ENCODE measurements around the gene SMIM32. TPM values are rescaled to one million over a fixed set of nuclear protein-coding genes. Genes with fewer than 3 reads are reported as not detected.

Gene SMIM32
- total RNA-seq, 2 experiments from 2014 or later: not detected

GRCh38 chr5:136185974-136186665 lies 6.8 kb downstream of the SMIM32 start:
- CTCF ChIA-PET: no interaction called here
- DNase-seq (no peak), ATAC-seq (ENCODE audit: poor library complexity) (no peak)
- Mint-ChIP-seq H3K27ac (no peak overlapping the region), H3K27me3 (peaks cover 14% of the 10 kb centered on the region), H3K4me1 (ENCODE audit: low read depth) (no peaks in the 10 kb centered on the region), H3K36me3 (ENCODE audit: low read depth) (no peaks in the 10 kb centered on the region), H3K4me3 (no peak overlapping the region), H3K9me3 (no peaks in the 10 kb centered on the region)
- H3K27ac ChIP-seq (ENCODE audit: low read depth in 1 of 2, low read length in 2 of 2): no peak overlapping the region
- no peak overlapping the region for H3K4me3 ChIP-seq (ENCODE audit: low read length)
- POLR2A ChIA-PET: no interaction called here
- no peaks in the 10 kb centered on the region for H3K9me3 ChIP-seq (ENCODE audit: control insufficient read depth in 1 of 2, insufficient read depth in 1 of 2, low read length in 2 of 2)
- no peaks in the 10 kb centered on the region for H3K36me3 ChIP-seq (ENCODE audit: insufficient read depth, low read length)
- intact Hi-C loops (cut with DNase I, micrococcal nuclease): no loop called here
- no peaks in the 10 kb centered on the region for H3K4me1 ChIP-seq (ENCODE audit: insufficient read depth, low read length)
- TF ChIP-seq, protein P1, sequence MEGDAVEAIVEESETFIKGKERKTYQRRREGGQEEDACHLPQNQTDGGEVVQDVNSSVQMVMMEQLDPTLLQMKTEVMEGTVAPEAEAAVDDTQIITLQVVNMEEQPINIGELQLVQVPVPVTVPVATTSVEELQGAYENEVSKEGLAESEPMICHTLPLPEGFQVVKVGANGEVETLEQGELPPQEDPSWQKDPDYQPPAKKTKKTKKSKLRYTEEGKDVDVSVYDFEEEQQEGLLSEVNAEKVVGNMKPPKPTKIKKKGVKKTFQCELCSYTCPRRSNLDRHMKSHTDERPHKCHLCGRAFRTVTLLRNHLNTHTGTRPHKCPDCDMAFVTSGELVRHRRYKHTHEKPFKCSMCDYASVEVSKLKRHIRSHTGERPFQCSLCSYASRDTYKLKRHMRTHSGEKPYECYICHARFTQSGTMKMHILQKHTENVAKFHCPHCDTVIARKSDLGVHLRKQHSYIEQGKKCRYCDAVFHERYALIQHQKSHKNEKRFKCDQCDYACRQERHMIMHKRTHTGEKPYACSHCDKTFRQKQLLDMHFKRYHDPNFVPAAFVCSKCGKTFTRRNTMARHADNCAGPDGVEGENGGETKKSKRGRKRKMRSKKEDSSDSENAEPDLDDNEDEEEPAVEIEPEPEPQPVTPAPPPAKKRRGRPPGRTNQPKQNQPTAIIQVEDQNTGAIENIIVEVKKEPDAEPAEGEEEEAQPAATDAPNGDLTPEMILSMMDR (IDR thresholded peaks at IDR 0.05): no peak
- peaks cover 0 to 12% of the 10 kb centered on the region in 2 experiments for H3K27me3 ChIP-seq (ENCODE audit: control insufficient read depth in 1 of 2, insufficient read depth in 2 of 2, low read length in 2 of 2)

DNA sequence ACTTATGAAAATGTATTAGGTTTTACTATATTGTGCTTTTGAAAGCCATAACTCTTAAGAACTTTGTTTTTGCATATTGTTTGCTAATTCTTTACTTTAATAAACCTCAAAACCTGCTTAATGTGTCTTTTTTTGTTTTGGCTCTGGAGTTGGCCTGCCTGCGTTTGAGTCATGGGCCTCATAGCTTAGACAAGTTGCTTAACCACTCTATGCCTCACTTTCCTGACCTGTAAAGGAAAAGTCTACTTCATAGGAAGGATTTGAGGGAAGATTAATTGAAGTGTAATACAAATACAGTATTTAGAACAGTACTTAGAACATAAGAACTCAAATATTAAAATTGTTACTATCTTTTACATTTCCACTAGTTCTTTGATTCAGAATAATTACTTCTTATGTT lies 10.3 kb downstream of the SMIM32 start:
- no peaks in the 10 kb centered on the region for H3K4me1 Mint-ChIP-seq (ENCODE audit: low read depth)
- intact Hi-C loops (cut with DNase I, micrococcal nuclease): no loop called here
- peaks cover 6% of the 10 kb centered on the region for H3K36me3 Mint-ChIP-seq (ENCODE audit: low read depth)
- H3K4me3 ChIP-seq (ENCODE audit: low read length): no peak overlapping the region
- POLR2A ChIA-PET: no interaction called here
- H3K9me3 ChIP-seq (ENCODE audit: control insufficient read depth in 1 of 2, insufficient read depth in 1 of 2, low read length in 2 of 2): no peaks in the 10 kb centered on the region
- no peaks in the 10 kb centered on the region for H3K9me3 Mint-ChIP-seq
- DNase-seq (no peak), ATAC-seq (ENCODE audit: poor library complexity) (no peak)
- TF ChIP-seq, protein P1 (IDR thresholded peaks at IDR 0.05): no peak
- H3K27ac Mint-ChIP-seq: no peak overlapping the region
- H3K4me3 Mint-ChIP-seq: no peak overlapping the region
- H3K36me3 ChIP-seq (ENCODE audit: insufficient read depth, low read length): peaks cover 3% of the 10 kb centered on the region
- H3K27me3 ChIP-seq (ENCODE audit: control insufficient read depth in 1 of 2, insufficient read depth in 2 of 2, low read length in 2 of 2): no peaks in the 10 kb centered on the region
- H3K27me3 Mint-ChIP-seq: no peaks in the 10 kb centered on the region
- CTCF ChIA-PET: no interaction called here
- no peaks in the 10 kb centered on the region for H3K4me1 ChIP-seq (ENCODE audit: insufficient read depth, low read length)
- H3K27ac ChIP-seq (ENCODE audit: low read depth in 1 of 2, low read length in 2 of 2): no peak overlapping the region

DNA sequence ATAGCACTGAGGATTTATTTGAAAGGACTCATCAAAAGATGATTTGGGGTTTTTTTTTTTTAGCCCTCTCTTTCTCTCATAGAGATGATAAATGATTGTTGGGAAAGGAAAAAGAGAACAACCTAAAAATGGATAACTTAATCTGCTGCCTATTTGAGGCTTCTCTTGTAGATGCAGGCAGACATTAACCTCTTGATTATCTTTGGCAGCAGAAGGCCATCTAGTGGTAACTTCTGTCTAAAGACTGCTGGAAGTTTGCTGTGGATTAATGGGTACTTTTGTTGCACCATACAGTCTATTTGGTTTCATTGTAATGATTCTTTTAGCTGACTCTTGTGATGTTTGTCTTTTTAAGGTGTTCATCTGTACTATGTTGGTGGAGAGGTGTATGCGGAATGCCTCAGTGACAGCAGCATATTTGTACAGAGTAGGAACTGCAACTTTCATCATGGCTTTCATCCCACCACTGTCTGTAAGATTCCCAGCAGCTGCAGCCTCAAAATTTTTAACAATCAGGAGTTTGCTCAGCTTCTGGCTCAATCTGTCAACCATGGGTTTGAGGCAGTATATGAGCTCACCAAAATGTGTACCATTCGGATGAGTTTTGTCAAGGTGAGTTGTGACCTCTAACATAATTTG lies 18.8 kb downstream of the SMIM32 start:
- CTCF ChIA-PET: no interaction called here
- Histone ChIP-seq H3K9me3 (ENCODE audit: control insufficient read depth in 1 of 2, insufficient read depth in 1 of 2, low read length in 2 of 2) (no peaks in the 10 kb centered on the region), H3K27ac (ENCODE audit: low read depth in 1 of 2, low read length in 2 of 2) (no peak overlapping the region), H3K27me3 (ENCODE audit: control insufficient read depth in 1 of 2, insufficient read depth in 2 of 2, low read length in 2 of 2) (no peaks in the 10 kb centered on the region), H3K36me3 (ENCODE audit: insufficient read depth, low read length) (peaks cover 6% of the 10 kb centered on the region), H3K4me1 (ENCODE audit: insufficient read depth, low read length) (no peaks in the 10 kb centered on the region), H3K4me3 (ENCODE audit: low read length) (no peak overlapping the region)
- POLR2A ChIA-PET: no interaction called here
- no peak overlapping the region for H3K27ac Mint-ChIP-seq
- H3K27me3 Mint-ChIP-seq: no peaks in the 10 kb centered on the region
- intact Hi-C loops (cut with DNase I, micrococcal nuclease): loop anchor here in 1 of 2 experiments (10.0 kb wide), 1 partner anchor 229 kb away; no protein-coding TSS in a partner anchor
- ATAC-seq (ENCODE audit: poor library complexity): no peak
- DNase-seq: peak in 3 of 14 experiments; percentile 14 to 17 (median 17)
- H3K4me1 Mint-ChIP-seq (ENCODE audit: low read depth): no peaks in the 10 kb centered on the region
- TF ChIP-seq, protein P1 (IDR thresholded peaks at IDR 0.05): no peak
- no peaks in the 10 kb centered on the region for H3K9me3 Mint-ChIP-seq
- no peak overlapping the region for H3K4me3 Mint-ChIP-seq
- H3K36me3 Mint-ChIP-seq (ENCODE audit: low read depth): peaks cover 17% of the 10 kb centered on the region

Data from CD4-positive, alpha-beta T cell (primary cell).